Natural killer cell (primary cell): Measurements from ENCODE around the gene PDIA2. TPM values are rescaled to one million over a fixed set of nuclear protein-coding genes. Genes with fewer than 3 reads are reported as not detected.

Experiments used
- ATAC-seq, 3 donors: fragments of 150-1000 bp in 2 of 3; fragments of 200-7000 bp in 1 of 3; cut with Tn5 transposase; 1 replicate in 1 of 3; 2 replicates in 2 of 3; pipeline ENCODE4 v1.10.0; 2021; ENCODE audit warnings: mild to moderate bottlenecking in 2 of 3, moderate library complexity in 2 of 3
- DNase-seq, 2 donors: peaks; one replicate each; pipeline versions ENCODE4 v3.0.0 to v3.0.0-alpha.2; 2013 to 2021; ENCODE audit warnings: mixed read lengths in 1 of 2
- H3K27ac ChIP-seq: one replicate; pipeline ENCODE4 v1.5.1; 2013; ENCODE audit warnings: mild to moderate bottlenecking, low read length
- H3K27me3 ChIP-seq: one replicate; pipeline ENCODE4 v1.6.1; 2013; ENCODE audit warnings: low read length; ENCODE audit not compliant: control insufficient read depth, insufficient read depth
- H3K36me3 ChIP-seq: one replicate; pipeline ENCODE4 v1.6.1; 2013; ENCODE audit warnings: low read length; ENCODE audit not compliant: control insufficient read depth, insufficient read depth
- H3K4me1 ChIP-seq: one replicate; pipeline ENCODE4 v1.6.1; 2013; ENCODE audit warnings: low read length; ENCODE audit not compliant: control insufficient read depth, insufficient read depth
- H3K4me3 ChIP-seq: one replicate; pipeline ENCODE4 v1.5.1; 2013; ENCODE audit warnings: low read length
- H3K9me3 ChIP-seq: one replicate; pipeline ENCODE4 v1.6.1; 2013; ENCODE audit warnings: low read length; ENCODE audit not compliant: control insufficient read depth, insufficient read depth
- H3K27ac Mint-ChIP-seq, 2 donors: one replicate each; pipeline ENCODE4 v1.8.0; 2022; ENCODE audit warnings: mild to moderate bottlenecking in 2 of 2, mixed read lengths in 2 of 2, moderate library complexity in 1 of 2
- H3K27me3 Mint-ChIP-seq, 2 donors: one replicate each; pipeline ENCODE4 v1.8.0; 2022; ENCODE audit warnings: low read depth in 2 of 2, mixed read lengths in 2 of 2
- H3K36me3 Mint-ChIP-seq: one replicate; pipeline ENCODE4 v1.8.0; 2022; ENCODE audit warnings: mixed read lengths
- H3K4me1 Mint-ChIP-seq, 2 donors: one replicate each; pipeline ENCODE4 v1.8.0; 2022; ENCODE audit warnings: mixed read lengths in 2 of 2
- H3K4me3 Mint-ChIP-seq: one replicate; pipeline ENCODE4 v1.8.0; 2022; ENCODE audit warnings: mild to moderate bottlenecking, moderate library complexity, mixed read lengths
- H3K9me3 Mint-ChIP-seq, 2 donors: one replicate each; pipeline ENCODE4 v1.8.0; 2022; ENCODE audit warnings: mixed read lengths in 2 of 2
- WGBS: methylation state at CpG from one replicate; pipeline ENCODE4 v1.1.7; 2013; ENCODE audit warnings: missing lambda C conversion rate; ENCODE audit not compliant: insufficient coverage; 5-methylcytosine and 5-hydroxymethylcytosine counted together
- intact Hi-C: fragments of 100-400 bp; cut with micrococcal nuclease; formaldehyde crosslinking; loops from one replicate; pipeline ENCODE4 v1.14.2; 2022
- total RNA-seq, 4 donors: library from RNA; stranded (reverse); fragments of 120-200 nt in 1 of 4; gene quantifications; one replicate each; pipeline versions ENCODE4 v1.2.3 to v1.2.4, GENCODE V29; 2013 to 2022
- TF ChIP-seq, protein P1 (sequence below): fragments of 200-600 bp; IDR thresholded peaks from one replicate; pipeline ENCODE4 v1.8.0; 2022; ENCODE audit warnings: antibody characterized with exemption

Gene PDIA2
- total RNA-seq, 3 donors from 2014 or later (not counting 1 experiment from before 2014, with no cell fraction given): not detected

DNA sequence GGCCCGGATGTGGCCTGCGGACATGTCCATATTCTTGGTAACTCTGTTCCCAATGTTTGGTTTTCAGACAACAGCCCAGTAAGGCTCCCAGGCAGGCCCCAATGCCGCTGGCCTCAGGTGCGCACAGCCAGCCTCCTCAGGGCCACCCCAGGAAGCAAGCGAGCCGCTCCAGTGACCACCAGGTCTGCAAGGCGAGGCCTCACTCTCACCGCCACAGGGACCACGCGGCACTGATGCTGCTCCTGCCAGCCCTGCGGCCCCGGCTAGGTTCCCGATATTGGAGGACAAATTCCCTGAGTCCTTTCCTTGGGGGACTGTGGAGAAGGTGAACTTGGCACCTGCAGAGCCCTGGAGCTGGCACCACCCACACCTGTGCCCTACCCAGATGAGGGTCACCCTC lies 19.0 kb downstream of the PDIA2 start:
- peaks cover 20% of the 10 kb centered on the region for H3K4me1 ChIP-seq
- TF ChIP-seq, protein P1, sequence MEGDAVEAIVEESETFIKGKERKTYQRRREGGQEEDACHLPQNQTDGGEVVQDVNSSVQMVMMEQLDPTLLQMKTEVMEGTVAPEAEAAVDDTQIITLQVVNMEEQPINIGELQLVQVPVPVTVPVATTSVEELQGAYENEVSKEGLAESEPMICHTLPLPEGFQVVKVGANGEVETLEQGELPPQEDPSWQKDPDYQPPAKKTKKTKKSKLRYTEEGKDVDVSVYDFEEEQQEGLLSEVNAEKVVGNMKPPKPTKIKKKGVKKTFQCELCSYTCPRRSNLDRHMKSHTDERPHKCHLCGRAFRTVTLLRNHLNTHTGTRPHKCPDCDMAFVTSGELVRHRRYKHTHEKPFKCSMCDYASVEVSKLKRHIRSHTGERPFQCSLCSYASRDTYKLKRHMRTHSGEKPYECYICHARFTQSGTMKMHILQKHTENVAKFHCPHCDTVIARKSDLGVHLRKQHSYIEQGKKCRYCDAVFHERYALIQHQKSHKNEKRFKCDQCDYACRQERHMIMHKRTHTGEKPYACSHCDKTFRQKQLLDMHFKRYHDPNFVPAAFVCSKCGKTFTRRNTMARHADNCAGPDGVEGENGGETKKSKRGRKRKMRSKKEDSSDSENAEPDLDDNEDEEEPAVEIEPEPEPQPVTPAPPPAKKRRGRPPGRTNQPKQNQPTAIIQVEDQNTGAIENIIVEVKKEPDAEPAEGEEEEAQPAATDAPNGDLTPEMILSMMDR: no peak
- no peaks in the 10 kb centered on the region for H3K27me3 Mint-ChIP-seq
- no peaks in the 10 kb centered on the region for H3K27me3 ChIP-seq
- H3K27ac ChIP-seq: no peak overlapping the region
- intact Hi-C loops: no loop called here
- peaks cover 19 to 22% of the 10 kb centered on the region in 2 donors for H3K4me1 Mint-ChIP-seq
- H3K27ac Mint-ChIP-seq: no peak overlapping the region
- 96% methylated on average over 13 of the region's 13 CpGs for WGBS
- no peaks in the 10 kb centered on the region for H3K36me3 Mint-ChIP-seq
- no peak overlapping the region for H3K4me3 ChIP-seq
- no peak overlapping the region for H3K4me3 Mint-ChIP-seq
- ATAC-seq (no peak), DNase-seq (no peak)
- no peaks in the 10 kb centered on the region for H3K9me3 ChIP-seq
- H3K9me3 Mint-ChIP-seq: no peaks in the 10 kb centered on the region
- H3K36me3 ChIP-seq: peaks cover 42% of the 10 kb centered on the region

DNA sequence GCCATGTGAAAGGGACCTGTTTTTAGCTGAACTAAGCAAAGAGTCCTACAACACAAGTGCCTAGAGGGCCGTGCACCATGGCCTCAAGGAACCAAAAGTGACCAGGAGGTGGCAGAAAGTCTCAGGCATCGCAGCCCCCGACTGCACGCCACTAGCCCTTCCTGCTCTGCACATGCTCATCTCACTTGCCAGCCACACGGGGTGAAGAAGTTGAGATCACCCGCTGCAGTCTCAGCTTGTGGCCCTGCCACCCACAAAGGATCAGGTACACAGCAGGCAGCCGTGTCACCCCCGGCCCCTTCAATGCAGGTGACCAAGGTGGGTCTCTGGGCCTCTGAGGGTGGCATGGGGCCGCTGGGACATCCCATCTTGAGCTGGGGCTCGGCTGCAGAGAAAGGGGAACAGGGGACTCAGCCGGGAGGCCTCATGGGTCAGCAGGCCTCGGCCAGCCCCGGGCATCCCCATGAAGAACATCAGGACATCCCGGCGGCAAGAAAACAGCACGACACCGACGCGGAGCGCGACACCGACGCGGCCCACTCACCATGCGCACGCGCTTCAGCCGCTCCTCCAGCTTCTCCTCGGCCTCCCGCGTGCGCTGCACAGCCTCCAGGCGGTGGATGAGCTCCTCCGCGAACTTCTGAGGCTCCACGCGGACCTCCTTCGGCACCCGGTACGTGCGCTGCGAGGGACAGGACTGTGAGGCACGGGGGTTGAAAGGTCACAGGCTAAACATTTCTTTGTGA lies 21.0 kb downstream of the PDIA2 start:
- Mint-ChIP-seq H3K9me3 (no peaks in the 10 kb centered on the region), H3K27me3 (no peaks in the 10 kb centered on the region), H3K36me3 (no peaks in the 10 kb centered on the region), H3K27ac (peak overlapping the region in 1 of 2 donors; percentile 48), H3K4me1 (peaks cover 39 to 42% of the 10 kb centered on the region in 2 donors), H3K4me3 (no peak overlapping the region)
- DNase-seq (peak in 1 of 2 donors; percentile 50), ATAC-seq (peak in 2 of 3 donors; percentile 42 to 48)
- Histone ChIP-seq H3K27me3 (no peaks in the 10 kb centered on the region), H3K36me3 (peaks cover 43% of the 10 kb centered on the region), H3K4me1 (peaks cover 40% of the 10 kb centered on the region), H3K4me3 (no peak overlapping the region), H3K27ac (no peak overlapping the region), H3K9me3 (no peaks in the 10 kb centered on the region)
- TF ChIP-seq, protein P1: no peak
- WGBS: 89% methylated on average over 43 of the region's 43 CpGs
- intact Hi-C loops: loop anchor here (1.0 kb wide), 1 partner anchor 58 kb away; no protein-coding TSS in a partner anchor

DNA sequence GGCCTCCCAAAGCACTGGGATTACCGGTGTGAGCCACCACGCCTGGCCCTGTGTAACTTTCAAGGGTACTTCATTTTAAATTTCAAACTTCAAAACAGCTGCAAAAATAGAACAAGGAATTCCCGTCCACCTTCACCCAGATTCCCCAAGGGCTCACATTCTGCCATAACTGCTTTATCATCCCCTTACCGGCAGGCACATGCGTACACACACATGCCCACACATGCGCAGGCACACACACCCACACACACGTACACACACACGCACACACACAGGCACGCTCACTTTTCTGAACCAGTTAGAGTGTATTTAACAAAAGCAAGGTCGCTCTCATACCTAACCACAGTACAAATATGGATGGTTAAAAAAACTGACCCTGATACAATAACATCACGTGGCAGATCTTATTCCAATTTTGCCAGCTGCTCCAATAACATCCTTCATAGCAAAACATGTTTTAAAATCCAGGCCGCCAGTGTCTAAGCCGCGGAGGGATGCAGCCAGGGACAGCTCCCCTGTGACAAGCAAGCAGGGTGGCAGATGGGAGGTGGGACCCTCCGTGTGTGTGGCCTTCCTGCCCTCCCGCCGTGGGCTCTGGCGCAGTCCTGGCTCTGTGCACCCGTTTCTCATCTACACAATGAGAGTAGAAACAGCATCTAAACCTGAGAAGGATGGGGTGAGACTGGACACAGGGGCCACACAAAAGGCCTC lies 23.1 kb downstream of the PDIA2 start:
- peaks cover 45% of the 10 kb centered on the region for H3K36me3 ChIP-seq
- no peak overlapping the region for H3K27ac ChIP-seq
- Mint-ChIP-seq H3K4me3 (peak overlapping the region; percentile 75), H3K27ac (peak overlapping the region; percentile 81 to 89), H3K36me3 (no peaks in the 10 kb centered on the region), H3K4me1 (peaks cover 48 to 52% of the 10 kb centered on the region in 2 donors), H3K27me3 (no peaks in the 10 kb centered on the region), H3K9me3 (no peaks in the 10 kb centered on the region)
- peaks cover 51% of the 10 kb centered on the region for H3K4me1 ChIP-seq
- no peak for DNase-seq
- intact Hi-C loops: loop anchor here (5.0 kb wide), 1 partner anchor 46 kb away; the partner anchor contains the start of gene AXIN1
- H3K27me3 ChIP-seq: no peaks in the 10 kb centered on the region
- no peak overlapping the region for H3K4me3 ChIP-seq
- ATAC-seq: no peak
- H3K9me3 ChIP-seq: no peaks in the 10 kb centered on the region
- WGBS: 94% methylated on average over 18 of the region's 19 CpGs
- TF ChIP-seq, protein P1: no peak
